Sigmoid colon (tissue), 4 donors: ENCODE data around the gene KIAA0232.

Source experiments
- CTCF ChIP-seq, 4 experiments: fragments of 450-650 bp in 3 of 4; fragments of 200-600 bp in 1 of 4; IDR thresholded peaks; one replicate each; pipeline ENCODE4 v1.5.1; 2016 to 2019; ENCODE audit warnings: antibody characterized with exemption in 4 of 4, mild to moderate bottlenecking in 3 of 4, moderate library complexity in 2 of 4
- EP300 ChIP-seq, 4 donors: sonication (generic); formaldehyde crosslinking; IDR thresholded peaks; one replicate each; pipeline ENCODE4 v1.6.1; 2017; ENCODE audit warnings: antibody characterized with exemption in 4 of 4
- POLR2AphosphoS5 ChIP-seq, 4 donors: sonication (generic); formaldehyde crosslinking; IDR thresholded peaks; one replicate each; pipeline ENCODE4 v1.6.1; 2017; ENCODE audit warnings: antibody characterized with exemption in 4 of 4

- TF ChIP-seq CTCF (IDR thresholded peaks at IDR 0.05) = no peak
- TF ChIP-seq EP300 (IDR thresholded peaks at IDR 0.05) = no peak
- TF ChIP-seq POLR2AphosphoS5 (IDR thresholded peaks at IDR 0.05) = no peak
Observed at GRCh38 chr4:6905516-6906445, 123.3 kb downstream of the KIAA0232 start.
